Stimulated activated CD8-positive, alpha-beta memory T cell treated with anti-CD3 and anti-CD28 coated beads, Interleukin-12 subunit alpha, Interleukin-12 subunit beta, amount 100 ng/mL, for 24 hours (primary cell): ENCODE results near the gene TRIM41.
"Not testable (repeated sequence)": the region's sequence is repeated elsewhere in the genome, so short reads cannot be mapped to it uniquely, and the experiment has no call there.

Experiments used
- DNase-seq: peaks from one replicate; pipeline ENCODE4 v3.0.0-alpha.2; 2020; ENCODE audit errors: extremely low read depth

The TRIM41 gene

DNA sequence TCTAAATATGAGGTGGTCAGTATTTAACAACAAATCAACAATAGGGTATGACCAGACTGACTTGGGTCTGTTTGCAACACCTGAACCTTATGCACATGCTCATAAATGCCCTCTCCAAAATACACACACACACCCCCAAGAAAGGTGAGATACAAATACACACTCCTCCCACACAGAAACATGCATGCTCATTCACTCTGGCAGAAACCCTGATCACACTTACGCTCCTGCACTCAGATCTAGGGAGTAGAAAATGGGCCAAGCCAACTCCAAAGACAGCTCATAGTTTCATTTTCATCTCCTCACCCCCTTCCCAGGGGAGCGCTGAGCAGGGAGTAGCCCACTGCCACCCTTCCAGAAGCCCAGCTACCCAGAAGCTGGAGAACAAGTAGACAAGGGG, 29.4 kb upstream of the TRIM41 start:
- DNase-seq: no peak

DNA sequence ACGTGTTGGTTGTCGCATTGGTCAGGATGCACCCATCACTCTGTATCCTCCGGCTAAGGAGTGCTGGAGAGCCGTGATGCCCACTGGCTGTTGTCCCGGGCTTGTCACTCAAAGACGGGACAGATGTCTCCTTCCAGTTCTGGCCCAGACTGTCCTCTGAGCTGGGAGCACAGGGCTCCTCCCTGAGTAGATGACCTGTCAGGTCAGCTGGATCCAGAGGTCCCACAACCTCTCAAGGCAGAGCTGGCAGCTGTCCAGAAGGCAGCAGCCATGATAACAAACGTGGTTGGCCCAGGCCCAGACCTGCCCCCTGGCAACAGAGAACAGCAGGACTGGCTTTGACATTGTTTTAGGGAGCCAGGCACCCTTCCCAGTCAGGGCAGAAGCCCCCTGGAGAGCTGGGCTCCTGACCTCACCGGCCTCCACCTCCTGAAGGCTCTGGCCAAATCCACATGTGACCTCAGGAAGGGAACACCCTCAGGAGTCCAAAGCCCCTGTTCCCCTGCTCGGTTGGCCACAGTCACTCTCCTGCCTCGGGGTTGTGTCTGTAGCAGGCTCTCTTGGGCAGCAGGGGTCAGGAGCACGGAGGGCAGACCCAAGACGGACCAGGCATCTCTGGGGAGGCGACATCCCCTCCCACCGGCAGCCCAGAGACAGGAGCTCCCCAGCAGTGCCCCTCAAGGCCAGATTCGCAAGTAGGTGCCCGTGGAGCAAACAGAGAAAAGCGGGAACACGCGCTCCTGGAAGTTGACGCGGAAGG, 28.4 kb upstream of the TRIM41 start:
- DNase-seq: no peak

DNA sequence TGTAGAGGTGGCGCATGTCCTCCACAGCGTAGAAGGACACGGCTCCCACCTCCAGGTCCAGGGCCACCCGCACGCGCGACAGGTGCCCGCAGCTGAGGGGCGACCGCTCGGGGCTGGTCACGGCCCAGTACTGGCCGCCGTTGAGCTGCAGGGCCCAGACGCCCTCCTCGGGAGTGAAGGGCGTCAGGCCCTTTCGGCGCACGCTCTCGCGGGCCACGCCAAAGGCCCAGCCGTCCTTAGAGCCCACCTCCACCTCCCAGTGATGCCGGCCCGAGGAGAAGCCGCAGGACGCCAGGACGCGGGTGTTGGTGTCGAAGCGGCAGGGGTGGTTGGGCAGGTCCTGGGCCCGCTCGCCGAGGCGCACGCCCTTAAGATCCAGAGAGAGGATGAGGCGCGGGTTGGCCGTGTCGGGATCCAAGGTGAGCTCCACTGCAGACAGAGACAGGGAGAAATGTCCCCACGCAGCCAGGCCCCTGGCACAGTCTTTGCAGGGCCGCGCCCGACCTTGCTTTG, 27.8 kb upstream of the TRIM41 start:
- DNase-seq: no peak

DNA sequence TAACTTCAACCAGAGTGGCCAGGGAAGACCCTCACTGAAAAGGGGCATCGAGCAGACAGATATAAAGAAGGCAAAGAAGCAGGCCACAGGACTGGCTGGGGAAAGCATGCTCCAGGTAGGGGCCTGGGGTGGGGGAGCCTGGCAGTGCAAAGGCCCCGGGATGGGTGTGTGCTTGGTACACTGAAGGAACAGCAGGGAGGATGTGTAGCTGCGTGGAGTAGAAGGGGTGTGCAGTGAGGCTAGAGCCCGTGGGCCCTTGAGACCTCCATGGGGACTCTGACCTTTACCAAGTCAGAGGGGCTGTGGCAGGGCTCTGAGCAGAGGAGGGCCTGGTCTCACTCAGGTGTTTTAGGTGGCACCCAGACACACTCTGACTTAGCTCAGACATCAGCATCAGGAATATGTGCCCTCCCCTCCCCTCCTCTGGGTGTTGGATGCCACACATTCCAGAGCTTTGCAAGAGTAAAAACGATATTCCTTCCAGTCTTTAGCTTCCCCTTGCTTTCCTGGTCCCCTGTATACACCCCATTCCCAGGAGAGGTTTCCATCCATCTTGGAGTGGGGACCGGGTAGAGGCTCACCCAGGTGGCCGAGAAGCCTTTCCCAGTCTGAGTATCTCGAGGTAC, 25.6 kb upstream of the TRIM41 start:
- no peak for DNase-seq

DNA sequence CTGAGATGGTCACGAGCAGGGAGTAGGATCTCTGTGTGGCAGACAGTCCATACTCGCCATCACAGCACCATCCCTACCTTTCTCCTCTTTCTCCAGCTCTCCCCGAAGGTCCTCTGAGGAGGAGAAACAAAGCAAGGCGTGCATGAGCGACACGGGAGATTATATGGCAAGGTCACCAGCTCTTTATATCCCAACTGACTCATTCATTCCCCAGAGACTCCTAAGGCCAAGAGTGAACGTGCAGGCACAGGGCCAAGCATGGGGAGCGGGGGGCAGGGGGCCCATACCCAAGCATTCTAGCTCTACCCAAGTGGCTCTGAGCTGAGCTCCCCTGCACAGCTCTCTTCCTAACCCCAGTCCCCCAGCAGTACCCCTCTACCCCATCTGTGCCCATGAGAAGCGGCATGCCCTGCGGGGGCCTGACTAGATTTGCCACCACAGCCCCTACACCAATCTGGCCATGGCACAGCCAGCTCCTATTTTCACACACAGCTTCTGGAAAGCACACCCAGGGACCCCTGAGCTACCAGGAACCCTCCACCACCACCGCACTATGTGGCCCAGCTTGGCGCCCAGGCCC, 24.9 kb upstream of the TRIM41 start:
- DNase-seq: no peak

DNA sequence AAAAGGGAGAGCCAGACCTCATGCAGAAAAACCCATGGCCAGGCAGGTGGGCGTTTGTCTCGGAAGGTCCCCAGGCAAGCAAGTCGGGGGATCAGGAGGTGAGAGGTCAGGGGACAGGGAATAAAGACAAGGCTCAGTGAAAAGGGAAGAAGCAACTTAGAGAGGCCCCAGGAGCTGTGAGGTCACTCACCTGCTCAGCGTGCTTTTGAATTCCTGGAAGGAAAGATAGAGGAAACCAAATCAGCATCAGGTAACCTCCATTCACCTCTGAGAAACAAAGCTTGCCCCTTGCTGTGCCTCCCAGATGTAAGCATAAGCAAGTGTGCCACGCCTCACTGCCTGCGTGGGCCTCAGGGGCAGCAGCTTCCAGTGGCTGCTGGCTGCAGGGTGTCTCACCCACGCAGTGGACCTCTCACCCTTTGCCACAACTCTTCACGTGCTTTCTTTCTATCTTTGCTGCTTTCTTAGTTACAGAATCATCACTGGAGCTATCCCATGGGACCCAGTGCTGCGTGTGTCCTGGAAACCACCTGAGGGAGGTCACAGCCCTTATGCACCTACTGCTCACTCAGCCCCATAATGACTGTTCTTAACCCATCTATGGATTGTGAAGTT, 24.1 kb upstream of the TRIM41 start:
- DNase-seq: no peak

DNA sequence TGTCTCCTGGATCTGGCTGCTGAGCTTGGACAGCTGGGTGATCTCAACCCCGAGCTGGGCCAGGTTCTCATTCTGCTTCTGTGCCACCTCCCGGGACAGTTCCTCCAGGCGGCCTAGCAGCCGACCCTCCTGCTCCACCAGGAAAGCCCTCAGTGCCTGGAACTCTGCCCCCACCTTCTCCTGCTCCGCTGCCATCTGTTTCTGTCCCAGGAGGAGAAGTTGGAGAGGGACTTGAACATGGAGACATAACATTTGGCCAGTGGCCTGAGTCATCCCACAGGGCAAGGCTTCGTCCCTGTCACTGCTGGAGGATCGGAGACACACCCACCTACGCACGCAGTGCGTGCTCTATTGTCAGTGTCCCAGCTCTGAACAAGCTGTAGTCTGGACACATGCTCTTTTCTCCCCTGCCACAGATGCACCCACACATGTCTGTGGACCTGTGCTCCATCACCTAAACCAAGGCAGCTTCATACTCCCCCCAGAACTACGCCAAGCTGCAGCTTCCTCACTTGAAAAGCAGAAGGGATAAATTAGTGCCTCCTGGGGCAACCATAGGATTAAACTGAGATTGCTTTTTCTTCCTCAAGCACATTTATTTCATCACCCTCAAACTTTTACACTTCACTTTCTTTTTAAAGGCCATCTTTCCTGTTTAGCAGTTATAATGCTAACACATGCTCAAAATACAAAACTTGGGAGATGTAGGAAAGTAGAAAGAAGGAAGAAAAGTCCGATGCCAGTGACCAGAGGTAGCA, 23.0 kb upstream of the TRIM41 start:
- DNase-seq: no peak

DNA sequence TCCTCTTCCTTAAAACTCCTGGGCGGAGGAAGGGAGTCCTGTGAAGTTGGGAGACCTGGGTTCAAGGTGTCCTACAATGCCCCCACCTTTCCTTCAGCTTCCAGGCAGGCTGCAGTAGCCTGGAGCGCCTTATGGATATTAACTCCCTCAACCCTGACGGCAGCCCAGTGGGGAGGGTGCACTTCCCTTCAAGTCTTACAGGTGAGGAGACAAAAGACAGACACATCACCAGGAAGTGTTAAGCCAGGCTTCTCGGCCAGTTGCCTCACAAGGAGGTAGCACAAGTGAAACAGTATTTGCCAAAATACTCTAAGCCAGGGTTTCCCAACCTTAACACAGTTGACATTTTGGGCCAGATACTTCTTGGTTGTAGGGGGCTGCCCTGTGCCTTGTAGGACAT, 22.3 kb upstream of the TRIM41 start:
- no peak for DNase-seq

DNA sequence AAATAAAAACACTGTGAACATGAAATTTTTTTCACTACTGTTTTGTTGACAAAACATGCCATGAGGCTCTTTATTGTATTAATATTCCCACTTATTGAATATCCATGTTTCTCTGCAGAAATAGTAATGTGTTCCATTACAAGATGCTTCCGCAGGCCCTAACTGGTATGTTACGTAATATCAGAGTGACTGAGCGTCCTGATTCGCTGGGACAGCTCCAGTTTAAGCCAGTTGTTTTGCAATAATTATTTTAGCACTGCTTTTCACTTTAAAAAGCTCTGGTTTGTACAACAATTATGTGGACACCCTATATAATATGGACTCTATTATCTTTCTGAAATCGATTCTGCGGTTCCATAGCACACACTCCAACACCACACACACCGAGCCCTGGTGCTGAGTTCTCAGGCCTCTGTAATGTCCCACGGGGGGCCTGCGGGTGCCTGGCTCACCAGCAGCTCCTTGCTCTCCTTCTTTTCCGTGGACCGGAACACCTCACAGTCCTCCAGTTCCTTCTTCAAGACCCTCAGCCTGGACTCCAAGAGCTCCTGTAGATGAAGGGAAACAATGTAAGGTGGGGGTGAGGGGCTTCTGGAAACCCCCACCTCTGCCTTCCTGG, 19.9 kb upstream of the TRIM41 start:
- no peak for DNase-seq

DNA sequence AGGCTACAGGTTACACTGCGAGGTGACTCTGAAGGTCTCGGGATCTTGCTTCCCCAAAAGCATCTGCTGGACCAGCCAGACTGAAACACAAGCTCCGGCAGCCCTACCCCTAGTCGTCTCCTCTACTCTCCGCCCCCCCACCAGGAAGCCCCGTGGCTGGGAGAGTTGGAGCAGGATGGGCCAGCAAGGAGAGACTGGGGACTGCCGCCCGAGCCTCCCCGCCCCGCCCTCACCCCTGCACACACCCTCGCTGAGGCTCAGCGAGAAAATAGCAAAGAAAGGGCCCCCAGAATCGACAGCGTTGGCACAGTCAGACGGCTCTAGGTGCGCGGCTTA, 19.3 kb upstream of the TRIM41 start:
- no peak for DNase-seq

DNA sequence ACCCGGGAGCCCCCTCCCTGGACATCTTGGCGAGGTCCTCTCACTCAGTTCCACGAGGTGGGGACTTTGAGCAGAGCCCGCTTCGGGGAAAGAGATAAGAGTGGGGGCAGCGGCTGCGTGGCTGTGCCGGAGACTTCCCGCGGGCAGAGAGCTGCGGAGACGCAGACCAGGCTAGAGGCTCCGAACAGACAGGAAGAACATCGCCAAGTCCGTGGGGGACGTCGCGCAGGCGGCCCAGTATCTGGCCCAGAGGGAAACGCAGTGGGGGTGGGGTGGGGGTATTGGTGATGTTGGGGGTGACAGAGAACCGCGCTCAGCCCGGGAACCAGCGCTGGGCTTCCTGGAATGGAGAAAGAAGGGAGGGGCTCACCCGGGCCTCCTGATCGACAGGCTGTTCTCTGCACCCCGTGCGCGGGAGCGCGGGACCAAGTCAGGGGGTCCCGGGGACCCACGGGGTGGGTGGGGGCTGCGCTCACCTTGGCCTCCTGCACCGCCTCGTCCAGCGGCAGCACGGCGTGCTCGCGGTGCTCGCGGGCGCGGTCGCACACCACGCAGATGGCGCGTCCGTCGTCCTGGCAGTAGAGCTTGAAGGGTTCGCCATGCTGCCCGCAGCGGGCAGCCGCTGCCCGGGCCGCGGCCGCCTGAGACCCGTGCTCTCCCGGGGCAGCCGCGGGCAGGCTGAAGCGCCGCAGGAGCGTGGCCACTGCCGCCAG, 18.8 kb upstream of the TRIM41 start:
- DNase-seq: no peak

DNA sequence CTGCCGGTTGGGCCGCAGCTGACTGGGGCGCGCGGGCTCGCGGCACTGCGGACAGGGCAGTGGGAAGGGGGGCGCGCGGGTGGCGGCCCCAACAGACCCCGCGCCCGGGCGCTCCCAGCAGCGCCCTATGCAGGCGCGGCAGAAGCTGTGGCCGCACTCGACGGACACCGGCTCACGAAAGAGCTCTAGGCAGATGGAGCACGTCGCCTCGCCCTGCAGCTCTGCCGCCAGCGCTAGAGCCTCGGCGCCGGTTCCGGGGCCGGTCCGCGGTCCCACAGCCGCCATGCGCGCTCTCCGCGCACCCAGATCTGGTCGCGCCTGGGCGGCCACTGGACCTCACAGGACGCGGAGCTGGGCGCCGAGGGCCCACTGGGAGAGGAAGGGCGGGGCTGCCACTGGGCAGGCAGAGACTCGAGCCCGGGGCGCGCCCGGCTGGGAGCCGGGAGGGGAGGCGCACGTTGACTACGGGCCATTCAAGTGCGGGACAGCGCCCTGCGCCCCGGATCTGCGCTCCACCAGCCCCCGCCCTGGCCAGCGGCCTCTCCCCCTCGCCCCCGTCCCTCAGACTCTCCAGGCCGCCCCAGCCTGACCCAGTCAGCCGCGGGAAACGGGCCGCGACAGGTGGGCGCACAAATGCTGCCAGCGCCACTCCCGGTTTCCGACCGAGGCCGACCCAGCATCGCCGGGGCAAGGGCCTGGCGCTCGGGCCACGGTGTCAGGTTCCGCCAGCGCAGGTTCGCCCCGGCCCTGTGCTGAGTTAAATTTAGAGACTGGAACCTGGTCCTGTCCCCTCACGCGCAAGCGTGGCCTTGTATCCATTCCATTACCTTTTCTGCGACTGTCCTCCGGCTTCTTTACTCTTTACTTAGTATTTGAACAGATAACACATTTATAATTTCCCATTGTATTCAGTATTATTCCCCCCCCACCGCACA, 18.0 kb upstream of the TRIM41 start, which contains the start of gene TRIM7:
TRIM7 (minus strand) TSS at position 371 of the 935 bp plus-strand sequence; CDS start at position 285, 86 bp downstream.
- no peak for DNase-seq

DNA sequence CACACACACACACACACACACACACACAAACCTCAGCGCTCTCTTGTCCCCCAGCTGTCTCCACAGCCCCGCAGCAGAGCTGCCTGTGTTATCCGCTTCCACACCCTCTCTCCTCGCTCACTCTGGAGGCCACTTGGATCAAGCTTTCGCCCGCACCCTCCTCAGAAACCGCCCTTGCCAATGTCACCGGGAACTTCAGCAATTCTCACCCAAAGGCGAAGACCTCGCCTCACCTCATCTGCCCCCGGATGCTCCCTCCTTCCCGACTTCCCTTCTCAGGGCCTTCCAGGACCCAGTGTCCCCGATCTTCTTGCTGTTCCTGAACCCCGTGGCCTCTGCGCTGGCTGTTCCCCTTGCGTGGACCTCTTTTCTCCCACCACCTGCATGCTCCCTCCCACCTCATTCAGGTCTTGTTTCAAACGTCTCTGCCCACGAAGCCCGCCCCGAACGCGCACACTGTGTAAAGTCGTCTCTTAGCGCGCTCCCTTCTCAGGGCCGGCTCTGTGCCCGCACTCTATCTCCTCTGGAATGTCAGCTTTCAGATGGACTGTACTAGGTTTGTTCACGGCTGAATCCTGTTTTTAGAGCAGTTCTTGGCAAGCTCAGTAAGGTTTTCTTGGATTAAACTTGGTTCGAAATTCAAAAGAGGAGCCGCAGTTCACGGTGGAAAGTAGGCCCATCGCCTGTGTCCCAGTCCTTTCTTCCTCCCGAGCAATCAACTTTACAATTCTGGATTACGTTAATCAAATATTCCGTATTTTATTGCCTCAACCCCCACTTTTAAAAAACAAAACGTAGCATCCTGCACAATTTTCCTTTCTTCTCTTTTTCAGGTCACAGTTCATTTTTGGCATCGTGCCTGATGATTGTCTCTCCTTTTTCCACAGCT, 17.1 kb upstream of the TRIM41 start:
- DNase-seq: no peak

DNA sequence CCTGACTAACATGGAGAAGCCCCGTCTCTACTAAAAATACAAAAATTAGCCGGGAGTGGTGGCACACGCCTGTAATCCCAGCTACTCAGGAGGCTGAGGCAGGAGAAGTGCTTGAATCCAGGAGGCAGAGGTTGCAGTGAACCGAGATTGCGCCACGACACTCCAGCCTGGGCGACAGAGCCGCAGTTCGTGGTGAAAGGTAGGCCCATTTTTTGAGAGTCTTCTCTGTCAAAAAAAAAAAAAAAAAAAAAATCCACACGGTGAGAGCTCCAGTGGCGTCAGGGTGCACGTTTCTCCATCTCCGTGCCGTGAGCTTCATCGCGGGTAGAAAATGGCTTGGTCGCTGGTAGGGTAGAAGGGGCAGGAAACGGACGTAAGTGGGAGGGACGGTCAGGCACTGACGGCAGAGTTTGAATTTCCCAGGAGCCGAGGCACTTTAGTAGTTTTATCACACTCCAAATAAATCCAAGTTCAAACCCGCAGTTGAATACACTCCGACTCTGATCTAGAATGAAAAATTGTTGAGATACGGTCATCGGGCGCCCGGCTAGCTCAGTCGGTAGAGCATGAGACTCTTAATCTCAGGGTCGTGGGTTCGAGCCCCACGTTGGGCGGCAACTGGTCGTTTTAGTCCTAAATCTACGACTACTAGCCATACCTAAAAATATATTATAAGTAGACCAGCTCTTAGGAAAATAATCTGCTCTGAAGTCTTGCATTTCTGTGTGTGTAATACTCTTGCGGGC, 15.7 kb upstream of the TRIM41 start:
- DNase-seq: no peak

DNA sequence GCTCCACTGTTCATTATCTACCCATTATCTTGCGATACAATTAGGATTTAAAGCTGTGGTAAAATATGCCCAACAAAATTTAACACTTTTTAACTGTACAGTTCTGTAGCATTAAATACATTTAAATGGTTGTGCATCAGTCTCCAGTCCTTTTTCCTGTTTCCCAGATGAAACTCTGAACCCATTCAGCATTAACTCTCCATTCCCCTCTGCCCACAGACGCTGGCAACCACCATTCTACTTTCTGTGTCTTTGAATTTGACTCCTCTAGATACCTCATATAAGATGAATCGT, 15.2 kb upstream of the TRIM41 start:
- DNase-seq: no peak

DNA sequence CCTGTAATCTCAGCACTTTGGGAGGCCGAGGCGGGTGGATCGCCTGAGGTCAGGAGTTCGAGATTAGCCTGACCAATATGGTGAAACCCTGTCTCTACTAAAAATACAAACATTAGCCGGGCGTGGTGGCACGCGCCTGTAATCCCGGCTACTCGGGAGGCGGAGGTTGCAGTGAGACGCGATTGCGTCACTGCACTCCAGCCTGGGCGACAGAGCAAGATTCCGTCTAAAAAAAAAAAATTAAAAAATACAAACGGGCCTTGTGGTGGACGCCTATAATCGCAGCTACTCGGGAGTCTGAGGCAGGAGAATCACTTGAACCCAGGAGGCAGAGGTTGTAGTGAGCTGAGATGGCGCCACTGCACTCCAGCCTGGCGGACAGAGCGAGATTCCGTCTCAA, 14.1 kb upstream of the TRIM41 start:
- DNase-seq: not testable (repeated sequence)

DNA sequence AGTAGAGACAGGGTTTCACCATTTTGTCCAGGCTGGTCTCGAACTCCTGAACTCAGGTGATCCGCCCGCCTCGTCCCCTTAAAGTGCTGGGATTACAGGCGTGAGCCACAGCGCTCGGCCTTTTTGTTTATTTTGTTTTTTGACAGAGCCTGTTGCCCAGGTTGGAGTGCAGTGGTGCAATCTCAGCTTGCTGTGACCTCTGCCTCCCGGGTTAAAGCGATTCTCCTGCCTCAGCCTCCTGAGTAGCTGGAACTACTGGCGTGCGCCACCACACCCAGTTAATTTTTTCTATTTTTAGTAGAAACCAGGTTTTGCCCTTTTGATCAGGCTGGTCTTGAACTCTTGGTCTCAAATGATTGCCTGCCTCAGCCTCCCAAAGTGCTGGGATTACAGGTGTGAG, 12.9 kb upstream of the TRIM41 start:
- DNase-seq: not testable (repeated sequence)

DNA sequence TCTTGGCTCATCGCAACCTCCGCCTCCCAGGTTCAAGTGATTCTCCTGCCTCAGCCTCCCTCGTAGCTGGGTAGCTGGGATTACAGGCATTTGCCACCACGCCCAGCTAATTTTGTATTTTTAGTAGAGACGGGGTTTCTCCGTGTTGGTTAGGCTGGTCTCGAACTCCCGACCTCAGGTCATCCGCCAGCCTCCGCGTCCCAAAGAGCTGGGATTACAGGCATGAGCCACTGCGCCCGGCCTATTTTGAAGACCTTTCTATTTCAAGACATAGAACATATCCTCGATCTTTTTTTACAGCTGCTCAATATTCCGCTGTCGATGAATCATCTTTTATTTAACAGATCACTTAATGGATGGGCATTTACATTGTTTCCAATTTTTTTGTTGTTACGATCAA, 12.4 kb upstream of the TRIM41 start:
- DNase-seq: not testable (repeated sequence)
